NK-92 (cell line): Measurements from ENCODE around the gene DLGAP1.
"Not testable (repeated sequence)": the region's sequence is repeated elsewhere in the genome, so short reads cannot be mapped to it uniquely, and the experiment has no call there.

Experiments
- DNase-seq: peaks from one replicate; lab custom pipeline; 2025; ENCODE audit not compliant: unreplicated experiment; lab: John Stamatoyannopoulos, UW

The DLGAP1 gene

DNA sequence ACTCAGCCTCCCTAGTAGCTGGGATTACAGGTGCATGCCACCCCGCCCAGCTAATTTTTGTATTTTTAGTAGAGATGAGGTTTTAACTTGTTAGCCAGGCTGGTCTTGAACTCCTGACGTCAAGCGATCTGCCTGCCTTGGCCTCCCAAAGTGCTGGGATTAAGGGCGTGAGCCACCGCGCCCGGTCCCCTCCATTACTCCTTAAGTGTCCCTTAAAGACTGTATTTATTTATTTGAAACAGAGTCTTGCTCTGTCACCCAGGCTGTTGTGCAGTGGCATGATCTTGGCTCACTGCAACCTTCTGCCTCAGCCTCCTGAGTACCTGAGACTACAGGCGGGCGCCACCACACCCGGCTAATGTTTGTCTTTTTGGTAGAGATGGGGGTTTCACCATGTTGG, 856.5 kb downstream of the DLGAP1 start:
- no peak for DNase-seq

DNA sequence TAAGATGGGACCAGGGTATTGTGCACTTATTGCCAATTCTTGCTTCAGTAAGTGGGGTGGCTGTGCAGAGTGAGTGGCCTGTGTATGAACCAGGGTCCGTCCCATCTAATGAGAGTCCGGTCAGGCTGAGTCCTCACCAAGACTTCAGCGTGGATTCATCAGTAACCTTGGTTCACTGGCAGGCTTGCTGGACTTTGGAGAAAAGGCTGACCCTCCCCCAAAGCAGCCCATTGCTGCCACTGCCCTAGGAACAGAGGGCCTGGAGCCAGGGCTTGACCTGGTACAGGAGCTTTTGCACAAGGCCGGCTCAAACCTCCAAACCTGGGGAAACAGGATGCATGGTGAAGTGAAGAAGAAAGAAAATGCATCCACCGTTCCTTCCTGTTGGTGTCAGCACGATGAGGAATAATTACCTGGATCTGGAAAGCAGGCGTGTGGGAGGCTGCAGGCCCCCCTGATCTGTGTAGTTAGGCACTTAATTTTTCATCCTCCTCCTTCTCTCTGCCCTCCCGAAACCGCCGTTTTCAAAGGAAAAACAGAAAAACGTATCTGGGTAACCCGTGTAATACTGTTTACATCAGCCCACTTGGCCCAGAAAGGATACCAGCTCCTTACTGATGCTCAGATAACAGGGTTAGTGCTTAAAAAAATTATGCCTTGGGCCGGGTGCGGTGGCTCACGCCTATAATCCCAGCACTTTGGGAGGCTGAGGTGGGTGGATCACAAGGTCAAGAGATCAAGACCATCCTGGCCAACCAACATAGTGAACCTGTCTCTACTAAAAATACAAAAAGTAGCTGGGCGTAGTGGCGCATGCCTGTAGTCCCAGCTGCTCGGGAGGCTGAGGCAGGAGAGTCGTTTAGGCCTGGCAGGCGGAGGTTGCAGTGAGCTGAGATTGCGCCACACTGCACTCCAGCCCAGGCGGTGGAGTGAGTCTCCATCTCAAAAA, 857.4 kb downstream of the DLGAP1 start:
- no peak for DNase-seq

DNA sequence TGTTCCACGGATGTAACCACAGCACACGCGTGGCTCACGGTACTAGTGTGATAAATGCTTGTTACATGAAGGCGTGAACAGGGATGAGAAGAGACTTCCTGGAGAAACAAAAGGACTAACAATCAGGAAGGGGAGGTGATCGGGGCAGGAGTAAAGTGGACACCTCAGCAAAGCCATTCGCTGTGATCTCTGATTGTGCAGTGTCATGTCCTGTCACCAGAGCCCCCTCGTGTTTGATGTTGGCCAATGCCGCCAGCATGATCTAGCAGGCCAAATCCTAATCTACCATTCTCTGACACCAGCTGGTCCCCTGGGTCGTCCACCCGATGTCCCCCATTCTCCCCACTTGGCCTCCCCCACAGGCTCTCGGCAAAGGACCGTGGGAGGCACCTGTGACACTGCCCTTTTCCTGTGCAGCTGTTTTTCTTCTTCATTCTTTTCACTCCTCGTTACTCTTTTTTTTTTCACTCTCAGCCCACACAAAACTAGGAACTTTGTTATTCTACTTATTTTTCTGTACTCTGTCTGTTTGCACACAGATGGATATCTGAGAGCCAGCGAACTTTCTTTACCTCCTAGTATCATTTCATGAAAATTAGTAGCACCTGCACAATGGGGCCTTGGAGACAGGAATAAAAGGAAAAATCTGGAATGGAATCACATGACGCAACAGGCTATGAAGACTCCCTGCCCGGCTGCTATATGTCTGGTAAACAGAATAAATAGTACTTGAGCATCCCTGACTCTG, 858.3 kb downstream of the DLGAP1 start:
- DNase-seq: no peak

DNA sequence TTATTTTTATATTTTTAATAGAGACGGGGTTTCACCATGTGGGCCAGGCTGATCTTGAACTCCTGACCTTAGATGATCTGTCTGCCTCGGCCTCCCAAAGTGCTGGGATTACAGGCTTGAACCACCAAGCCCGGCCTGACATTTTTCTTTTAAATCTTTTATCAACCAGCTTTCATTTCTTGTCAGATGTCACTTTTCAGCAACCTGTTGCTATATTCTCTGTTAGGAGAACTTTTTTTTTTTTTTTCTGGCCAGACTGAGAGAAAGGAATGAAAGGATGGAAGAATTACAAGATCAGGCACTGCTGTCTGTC, 858.8 kb downstream of the DLGAP1 start:
- DNase-seq: no peak

DNA sequence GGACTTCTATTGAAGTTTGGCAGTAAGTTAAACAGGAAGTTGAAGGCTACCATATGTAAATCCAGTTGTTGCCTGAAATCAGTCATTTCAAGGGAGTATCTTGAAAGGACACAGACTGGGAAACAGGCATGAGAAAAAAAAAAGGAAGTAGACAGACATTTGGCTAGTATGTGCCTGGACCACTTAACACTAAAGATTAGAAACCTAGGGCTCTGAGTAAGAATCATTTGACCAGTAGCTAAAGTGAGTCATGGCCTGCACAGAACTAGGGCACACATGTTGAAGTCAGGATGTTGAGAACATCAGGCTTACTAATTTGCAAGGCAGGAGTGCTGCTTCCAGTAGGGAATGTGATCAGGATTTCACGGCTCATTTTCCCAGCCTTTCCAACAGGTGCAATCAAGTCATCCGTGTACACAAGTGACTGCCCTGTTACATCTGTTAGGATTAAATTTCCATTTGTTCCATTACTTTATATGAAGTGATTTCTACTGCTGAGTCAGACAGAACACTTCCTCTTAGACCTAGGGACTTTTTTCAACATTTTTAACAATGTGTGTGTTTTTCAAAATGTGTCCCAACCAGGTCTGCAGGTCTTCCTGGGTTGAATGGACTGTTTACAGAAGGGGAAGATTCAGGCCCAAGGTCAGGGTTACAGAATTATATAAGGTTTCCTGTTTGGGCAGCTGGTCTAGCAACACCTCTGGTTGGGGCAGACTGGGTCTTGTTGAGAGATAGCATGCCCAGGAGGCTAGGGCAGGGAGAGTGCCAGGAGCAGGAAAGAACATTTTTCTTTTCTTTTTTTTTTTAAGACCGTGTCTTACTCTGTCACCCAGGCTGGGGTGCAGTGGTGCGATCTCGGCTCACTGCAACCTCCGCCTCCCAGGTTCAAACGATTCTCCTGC, 859.5 kb downstream of the DLGAP1 start:
- no peak for DNase-seq

DNA sequence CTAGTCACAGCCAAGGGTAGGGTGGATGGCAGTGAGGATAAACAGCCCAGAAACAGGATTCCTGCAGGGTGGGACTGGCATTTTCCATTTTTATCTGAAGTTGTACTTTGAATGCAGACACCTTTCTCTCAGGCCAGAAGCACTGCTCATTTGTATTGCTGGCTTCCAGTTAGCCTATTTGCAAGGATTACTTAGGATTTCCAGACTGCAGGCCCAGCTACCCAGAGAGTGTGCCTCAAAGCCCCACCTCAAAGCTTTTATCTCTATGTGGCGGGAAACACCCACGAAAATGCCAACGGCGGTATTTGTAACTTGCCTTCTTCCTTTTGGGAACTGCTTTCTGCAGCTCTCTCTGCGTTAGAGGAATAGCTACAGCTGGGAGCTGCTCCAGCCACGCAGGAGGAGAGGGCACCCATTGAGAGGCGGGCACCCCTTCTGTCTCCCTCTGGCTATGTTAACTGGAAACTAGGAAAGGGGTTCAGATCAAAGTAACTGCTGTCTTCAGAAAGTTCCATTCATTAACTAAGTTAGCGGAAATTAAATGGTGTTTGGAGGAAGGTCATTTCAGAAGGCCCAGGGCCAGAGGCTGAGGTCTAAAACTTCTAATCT, 860.2 kb downstream of the DLGAP1 start:
- no peak for DNase-seq

DNA sequence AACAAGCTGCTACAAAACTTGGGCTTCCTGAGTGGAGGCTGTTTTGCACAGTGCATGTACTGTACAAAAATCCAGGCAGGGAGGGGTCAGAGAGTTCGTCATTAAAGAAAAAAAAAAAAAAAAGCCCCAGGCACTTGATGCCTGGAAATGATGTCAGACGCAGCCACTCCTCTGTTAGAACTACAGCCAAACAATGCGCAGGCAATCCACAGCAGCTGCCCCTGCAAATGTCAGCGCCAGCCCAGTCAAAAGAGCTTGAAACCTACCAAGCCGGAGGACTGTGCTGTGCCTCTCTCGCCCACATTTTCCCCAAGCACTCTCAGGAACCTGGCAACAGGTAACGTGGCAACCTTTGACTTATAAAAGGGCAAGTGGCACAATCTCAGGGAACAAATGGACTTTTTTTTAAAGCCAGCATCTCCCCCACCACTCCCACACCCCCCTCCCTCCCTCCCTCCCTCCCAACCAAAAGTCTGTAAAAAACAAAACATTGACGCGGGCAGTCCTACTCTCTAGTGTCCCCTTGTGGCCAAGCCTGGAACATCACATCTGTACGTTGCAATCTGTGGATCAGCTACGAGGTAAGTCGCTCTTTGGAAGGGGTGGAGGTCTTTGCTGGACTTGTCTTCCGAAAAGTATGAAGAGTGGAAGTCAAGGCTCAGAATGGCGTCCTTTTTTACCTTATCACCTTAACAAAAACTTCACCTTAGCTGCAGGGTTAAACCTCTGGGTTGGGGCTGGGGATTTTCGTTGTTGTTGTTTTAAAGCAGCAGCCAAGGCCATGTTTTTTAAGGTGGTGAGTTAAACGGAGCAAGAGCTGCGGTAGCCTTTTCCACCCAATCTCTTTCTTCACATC, 861.0 kb downstream of the DLGAP1 start:
- DNase-seq: peak; percentile 15

DNA sequence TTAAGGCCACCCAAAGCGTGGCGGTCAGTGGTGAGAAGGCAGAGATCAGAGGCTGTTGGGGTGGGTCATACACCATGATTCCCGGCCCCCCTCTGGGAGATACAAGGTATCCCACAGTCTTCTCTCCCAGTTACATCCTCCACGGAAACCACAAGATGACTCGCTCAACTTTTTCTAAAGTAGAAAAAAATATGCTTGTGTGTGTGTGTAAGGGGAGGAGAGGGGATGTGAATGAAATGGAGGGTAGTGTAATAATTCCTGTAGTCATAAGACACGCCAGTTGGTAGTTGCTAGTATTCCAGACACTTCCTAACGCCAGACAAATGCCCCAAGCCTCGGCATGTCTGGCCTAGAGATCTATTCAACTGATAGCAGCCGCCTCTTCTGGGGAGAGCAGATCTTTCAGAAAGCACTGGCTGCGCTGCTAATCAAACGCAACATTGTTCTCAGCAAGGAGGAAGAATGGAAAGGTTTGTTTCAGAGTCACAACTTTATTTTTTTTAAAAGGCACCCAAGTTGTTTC, 861.7 kb downstream of the DLGAP1 start:
- no peak for DNase-seq

DNA sequence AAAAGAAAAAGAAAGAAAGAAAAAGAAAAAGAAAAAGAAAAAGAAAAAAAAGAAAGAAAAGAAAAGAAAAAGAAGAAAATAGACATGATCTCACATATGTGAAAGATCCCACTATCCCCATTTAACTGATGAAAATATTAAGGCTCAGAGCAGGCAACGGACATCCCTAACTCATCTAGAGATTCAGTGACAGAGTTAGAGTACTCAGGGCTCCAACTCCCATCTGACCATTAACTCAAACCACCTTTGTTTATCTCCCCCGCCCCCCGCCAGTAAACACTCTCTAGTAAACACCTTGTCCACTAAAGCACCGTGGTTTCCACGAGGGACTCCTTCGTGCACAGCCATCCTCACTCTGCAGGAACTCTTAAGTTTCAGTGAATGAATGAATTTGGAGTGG, 862.2 kb downstream of the DLGAP1 start:
- no peak for DNase-seq

DNA sequence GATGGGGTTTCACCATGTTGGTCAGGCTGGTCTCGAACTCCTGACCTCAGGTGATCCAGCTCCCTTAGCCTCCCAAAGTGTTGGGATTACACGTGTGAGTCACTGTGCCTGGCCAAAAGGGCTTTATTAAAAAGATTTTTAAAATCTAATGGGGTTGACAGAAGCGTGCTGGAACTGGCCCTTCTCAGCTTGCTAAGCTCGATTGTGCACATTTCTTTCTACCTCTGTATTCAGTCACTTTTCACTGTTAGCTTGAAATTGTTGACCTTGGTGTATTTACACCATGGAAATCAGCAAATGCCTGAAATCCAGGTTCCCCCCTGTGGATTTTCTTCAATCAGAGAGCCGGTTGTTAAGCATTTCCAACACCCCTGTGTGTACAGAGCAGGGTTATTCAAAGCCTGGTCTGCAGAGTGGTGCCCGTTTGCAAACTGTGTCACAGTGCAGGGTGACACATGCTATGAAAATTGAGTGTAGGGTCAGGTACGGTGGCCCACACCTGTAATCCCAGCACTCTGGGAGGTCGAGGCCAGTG, 864.9 kb downstream of the DLGAP1 start:
- DNase-seq: no peak

DNA sequence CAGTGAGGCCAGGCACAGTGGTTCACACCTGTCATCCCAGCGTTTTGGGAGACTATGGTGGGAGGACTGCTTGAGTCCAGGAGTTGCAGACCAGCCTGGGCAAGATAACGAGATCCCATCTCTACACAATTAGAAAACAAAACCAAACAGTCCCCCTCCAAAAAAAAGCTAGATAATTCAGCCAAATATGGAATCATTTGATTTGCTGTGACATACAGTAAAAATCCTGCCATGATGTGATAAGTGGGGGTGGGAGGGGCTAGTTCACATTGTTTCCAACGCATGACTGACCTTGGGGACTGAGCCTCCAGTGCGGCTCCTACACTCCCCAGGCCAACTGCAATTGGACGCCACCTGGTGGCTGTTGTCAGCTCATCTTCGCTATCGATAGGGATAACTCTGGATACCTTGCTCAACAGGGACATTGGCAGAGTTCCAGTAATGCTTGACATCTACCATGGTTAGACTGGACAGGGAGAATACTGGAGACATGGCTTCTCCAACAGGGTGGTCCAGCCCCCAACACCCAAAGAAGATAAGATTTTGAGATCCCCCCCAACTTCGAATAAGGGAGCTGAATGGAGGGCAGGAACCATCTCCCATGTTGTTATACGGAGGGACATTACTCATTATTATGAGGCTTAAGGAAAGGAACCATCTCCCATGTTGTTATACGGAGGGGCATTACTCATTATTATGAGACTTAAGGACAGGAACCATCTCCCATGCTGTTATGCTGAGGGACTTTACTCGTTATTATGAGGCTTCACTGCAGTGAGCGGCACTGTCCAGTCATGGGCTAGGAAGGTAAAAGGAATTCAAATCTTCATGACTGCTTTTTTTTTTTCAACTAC, 869.2 kb downstream of the DLGAP1 start:
- no peak for DNase-seq

DNA sequence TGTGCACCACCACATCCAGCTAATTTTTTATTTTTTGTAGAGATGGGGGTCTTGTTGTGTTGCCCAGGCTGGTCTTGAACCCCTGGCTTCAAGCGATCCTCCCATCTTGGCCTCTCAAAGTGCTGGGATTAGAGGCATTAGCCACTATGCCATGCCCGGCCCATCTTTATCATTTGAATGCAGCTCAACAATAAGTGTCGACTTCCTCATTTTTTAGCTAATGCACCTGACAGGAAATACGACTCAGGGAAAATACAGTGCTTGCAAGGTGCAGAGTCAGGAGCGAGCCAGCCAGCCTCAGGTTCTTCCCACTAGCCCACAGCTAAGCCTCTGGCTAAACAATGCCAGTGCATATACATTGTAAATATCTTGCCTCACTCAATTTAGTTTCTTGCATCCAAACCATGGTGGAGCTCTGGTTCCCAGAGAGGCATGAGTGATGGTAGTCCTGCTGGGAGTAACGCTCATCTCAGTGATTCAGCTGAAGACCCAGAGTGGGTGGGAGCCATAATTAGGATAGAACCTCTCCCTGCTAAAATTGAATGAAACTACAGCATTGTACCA, 870.1 kb downstream of the DLGAP1 start:
- DNase-seq: no peak

DNA sequence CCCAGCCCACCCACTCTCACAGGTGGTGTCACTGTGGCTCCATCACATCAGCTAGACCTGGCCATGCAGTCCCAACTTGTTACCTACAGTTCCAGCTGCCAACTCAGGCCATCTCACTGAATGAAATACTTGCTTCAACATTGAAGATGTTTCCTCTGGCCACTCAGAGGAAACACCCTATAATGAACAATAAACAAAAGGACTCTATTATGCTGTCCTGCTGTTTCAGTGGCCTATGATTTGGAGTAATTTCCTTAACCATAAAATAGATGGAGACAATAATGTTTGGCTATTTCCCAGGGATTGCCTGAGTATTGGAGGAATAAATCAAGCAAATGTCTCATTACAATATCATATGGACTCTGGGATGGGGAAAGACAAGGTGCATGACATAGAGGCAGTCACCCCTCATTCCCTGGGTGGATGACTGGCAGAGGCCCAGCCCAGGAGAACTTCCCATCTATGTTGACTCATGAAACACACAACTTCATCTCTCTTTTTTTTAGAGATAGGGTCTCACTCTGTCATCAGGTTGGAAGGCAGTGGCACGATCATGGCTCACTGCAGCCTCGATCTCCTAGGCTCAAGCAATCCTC, 870.7 kb downstream of the DLGAP1 start:
- no peak for DNase-seq

DNA sequence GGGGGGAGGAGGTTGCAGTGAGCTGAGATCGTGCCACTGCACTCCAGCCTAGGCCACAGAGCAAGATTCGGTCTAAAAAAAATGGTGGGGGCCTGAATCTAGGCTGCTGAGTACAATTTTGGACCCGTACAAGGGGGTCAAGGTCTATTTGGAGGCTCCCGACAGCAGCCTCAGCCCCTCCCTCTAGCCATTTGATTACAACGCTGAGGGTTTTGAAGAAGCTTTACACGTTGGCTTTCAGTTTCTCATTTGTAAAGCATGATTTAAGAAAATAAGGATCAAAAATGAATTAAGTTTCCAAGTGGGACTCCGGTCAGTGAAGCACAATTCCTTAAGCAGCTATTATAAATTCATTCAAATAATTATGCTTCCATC, 871.2 kb downstream of the DLGAP1 start:
- DNase-seq: no peak

DNA sequence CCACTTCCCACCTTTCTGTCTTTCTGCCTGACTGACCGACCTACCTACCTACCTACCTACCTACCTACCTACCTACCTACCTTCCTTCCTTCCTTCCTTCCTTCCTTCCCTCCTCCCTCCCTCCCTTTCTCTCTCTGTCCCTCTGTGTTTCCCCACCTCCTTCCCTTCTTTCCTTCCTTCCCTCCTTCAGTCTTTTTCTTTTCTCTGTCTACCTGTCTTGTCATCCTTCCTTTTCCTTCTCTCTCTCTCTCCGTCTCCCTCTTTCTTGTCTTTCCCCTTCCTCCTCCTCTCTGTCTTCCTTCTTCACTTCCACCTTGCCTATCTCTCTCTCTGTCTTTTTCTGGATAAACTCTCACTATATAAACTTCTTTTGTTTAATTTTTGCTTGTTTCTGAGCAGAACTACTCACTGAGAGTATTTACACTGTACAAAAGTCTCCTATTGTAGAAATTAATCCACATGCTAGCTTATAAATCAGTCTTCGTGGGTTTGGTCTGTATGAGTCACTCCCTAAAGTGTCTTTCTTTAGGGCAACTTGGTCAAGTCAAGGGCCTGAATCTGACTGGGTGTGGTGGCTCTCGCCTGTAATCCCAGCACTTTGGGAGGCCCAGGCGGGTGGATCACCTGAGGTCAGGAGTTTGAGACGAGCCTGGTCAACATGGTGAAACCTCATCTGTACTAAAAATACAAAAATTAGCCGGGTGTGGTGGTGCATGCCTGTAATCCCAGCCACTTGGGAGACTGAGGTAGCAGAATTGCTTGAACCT, 871.8 kb downstream of the DLGAP1 start:
- not testable (repeated sequence) for DNase-seq

DNA sequence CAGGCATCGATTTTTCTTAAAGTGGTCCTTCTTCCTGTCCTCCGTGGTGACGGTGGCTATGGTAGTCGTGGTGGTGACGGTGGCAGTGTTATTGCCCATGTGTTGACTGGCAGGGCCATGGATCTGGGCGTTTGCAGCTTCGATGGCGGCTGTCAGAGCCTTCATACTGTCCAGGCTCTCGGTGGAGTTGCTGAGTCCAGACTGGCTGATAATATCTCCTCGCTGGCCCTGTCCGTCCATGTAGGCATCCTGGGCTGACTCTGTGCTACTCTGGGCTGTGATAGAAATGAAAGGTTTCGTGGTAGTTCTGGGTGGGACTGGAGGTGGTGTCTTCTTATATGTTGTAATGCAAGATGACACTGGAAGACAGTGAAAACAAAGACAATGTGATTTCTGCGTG, 873.2 kb downstream of the DLGAP1 start:
- DNase-seq: no peak

DNA sequence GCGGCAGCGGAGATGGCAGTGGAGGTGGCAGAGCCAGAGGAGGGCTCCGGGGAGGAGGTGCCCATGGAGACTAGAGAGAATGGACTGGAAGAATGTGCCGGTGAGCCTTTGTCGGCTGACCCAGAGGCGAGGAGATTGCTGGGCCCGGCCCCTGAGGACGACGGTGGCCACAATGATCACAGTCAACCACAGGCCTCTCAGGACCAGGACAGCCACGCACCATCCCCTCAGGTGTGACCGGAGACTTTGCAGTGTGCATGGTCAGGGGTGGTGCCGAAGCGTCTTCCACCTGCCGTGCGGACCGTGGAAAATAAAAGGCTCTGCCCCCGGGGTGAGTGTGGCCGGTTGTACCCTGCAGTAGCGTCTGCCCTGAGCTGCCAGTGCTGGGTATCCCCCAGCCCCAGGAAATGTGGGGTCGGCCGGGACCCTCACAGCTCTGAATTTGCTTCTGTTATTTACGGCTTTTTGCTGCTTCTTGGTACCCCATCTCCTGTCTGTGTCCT, 874.5 kb downstream of the DLGAP1 start:
- not testable (repeated sequence) for DNase-seq
